ENCODE data around the gene CACNA2D3. TPM values are rescaled to one million over a fixed set of nuclear protein-coding genes. Genes with fewer than 3 reads are reported as not detected.

The CACNA2D3 gene
- polyA plus RNA-seq, 1 donor (not counting 4 experiments of a cell fraction or from before 2014, with no cell fraction given), result 0.08 TPM

GRCh38 chr3:54818486-54818885 is 696.1 kb downstream of the CACNA2D3 start:
- H3K27ac ChIP-seq (ENCODE audit: control insufficient read depth, insufficient read depth, low read length), result no peak overlapping the region
- DNase-seq (ENCODE audit: low read depth, low spot score) (no peak), FAIRE-seq (no peak)
- H3K9ac ChIP-seq (ENCODE audit: control insufficient read depth, extremely low read depth, insufficient read depth, low read length), result no peak overlapping the region
- H2AFZ ChIP-seq (ENCODE audit: control insufficient read depth, low read length), result no peak overlapping the region
- no peaks in the 10 kb centered on the region for H3K79me2 ChIP-seq (ENCODE audit: control insufficient read depth, insufficient read depth, low read length)
- H3K36me3 ChIP-seq (ENCODE audit: control insufficient read depth in 2 of 2, extremely low read depth in 1 of 2, insufficient read depth in 2 of 2, low read length in 2 of 2), result no peaks in the 10 kb centered on the region
- H4K20me1 ChIP-seq (ENCODE audit: control insufficient read depth, extremely low read depth, insufficient read depth, low read length), result no peaks in the 10 kb centered on the region
- no peak overlapping the region for H3K4me3 ChIP-seq (ENCODE audit: control insufficient read depth in 2 of 3, extremely low read depth in 1 of 3, insufficient read depth in 2 of 3, low read depth in 1 of 3, low read length in 3 of 3)
- no peaks in the 10 kb centered on the region for H3K27me3 ChIP-seq (ENCODE audit: control insufficient read depth, extremely low read depth, insufficient read depth, low read length)
- H3K4me2 ChIP-seq (ENCODE audit: control insufficient read depth, extremely low read depth, insufficient read depth, low read depth, low read length), result no peak overlapping the region
- H3K9me3 ChIP-seq (ENCODE audit: control insufficient read depth, low read depth, low read length), result no peaks in the 10 kb centered on the region
- no peak for TF ChIP-seq EZH2 (IDR thresholded peaks at IDR 0.05; ENCODE audit: low read length)
- no peak for TF ChIP-seq CTCF (optimal IDR thresholded peaks at IDR 0.05 in 1 of 3, IDR thresholded peaks at IDR 0.05 in 1 of 3, conservative IDR thresholded peaks at IDR 0.05 in 1 of 3; ENCODE audit: extremely low read depth in 1 of 3, insufficient read depth in 2 of 3, low read length in 3 of 3)
- dilution Hi-C loops (cut with MboI; ENCODE audit: extremely low pct_ligation_motif_present, low sequenced_read_pairs), result no loop called here
- H3K4me1 ChIP-seq (ENCODE audit: control insufficient read depth, extremely low read depth, insufficient read depth, low read length), result no peaks in the 10 kb centered on the region
- no peaks in the 10 kb centered on the region for H3K9me1 ChIP-seq (ENCODE audit: control insufficient read depth, extremely low read depth, insufficient read depth, low read length)

- no peaks in the 10 kb centered on the region for H3K27me3 ChIP-seq (ENCODE audit: control insufficient read depth, extremely low read depth, insufficient read depth, low read length)
- TF ChIP-seq CTCF (optimal IDR thresholded peaks at IDR 0.05 in 1 of 3, IDR thresholded peaks at IDR 0.05 in 1 of 3, conservative IDR thresholded peaks at IDR 0.05 in 1 of 3; ENCODE audit: extremely low read depth in 1 of 3, insufficient read depth in 2 of 3, low read length in 3 of 3) (no peak), EZH2 (IDR thresholded peaks at IDR 0.05; ENCODE audit: low read length) (no peak)
- H3K4me2 ChIP-seq (ENCODE audit: control insufficient read depth, extremely low read depth, insufficient read depth, low read depth, low read length), result no peak overlapping the region
- H3K9me1 ChIP-seq (ENCODE audit: control insufficient read depth, extremely low read depth, insufficient read depth, low read length), result no peaks in the 10 kb centered on the region
- no peak overlapping the region for H3K27ac ChIP-seq (ENCODE audit: control insufficient read depth, insufficient read depth, low read length)
- H3K9ac ChIP-seq (ENCODE audit: control insufficient read depth, extremely low read depth, insufficient read depth, low read length), result no peak overlapping the region
- H4K20me1 ChIP-seq (ENCODE audit: control insufficient read depth, extremely low read depth, insufficient read depth, low read length), result no peaks in the 10 kb centered on the region
- FAIRE-seq (no peak), DNase-seq (ENCODE audit: low read depth, low spot score) (no peak)
- no peaks in the 10 kb centered on the region for H3K4me1 ChIP-seq (ENCODE audit: control insufficient read depth, extremely low read depth, insufficient read depth, low read length)
- dilution Hi-C loops (cut with MboI; ENCODE audit: extremely low pct_ligation_motif_present, low sequenced_read_pairs), result no loop called here
- H2AFZ ChIP-seq (ENCODE audit: control insufficient read depth, low read length), result no peak overlapping the region
- H3K9me3 ChIP-seq (ENCODE audit: control insufficient read depth, low read depth, low read length), result no peaks in the 10 kb centered on the region
- H3K4me3 ChIP-seq (ENCODE audit: control insufficient read depth in 2 of 3, extremely low read depth in 1 of 3, insufficient read depth in 2 of 3, low read depth in 1 of 3, low read length in 3 of 3), result no peak overlapping the region
- no peaks in the 10 kb centered on the region for H3K36me3 ChIP-seq (ENCODE audit: control insufficient read depth in 2 of 2, extremely low read depth in 1 of 2, insufficient read depth in 2 of 2, low read length in 2 of 2)
- no peaks in the 10 kb centered on the region for H3K79me2 ChIP-seq (ENCODE audit: control insufficient read depth, insufficient read depth, low read length)
These were observed 696.6 kb downstream of the CACNA2D3 start for GRCh38 chr3:54818942-54819341.
